ENCODE data around the gene SMARCB1.

DNA sequence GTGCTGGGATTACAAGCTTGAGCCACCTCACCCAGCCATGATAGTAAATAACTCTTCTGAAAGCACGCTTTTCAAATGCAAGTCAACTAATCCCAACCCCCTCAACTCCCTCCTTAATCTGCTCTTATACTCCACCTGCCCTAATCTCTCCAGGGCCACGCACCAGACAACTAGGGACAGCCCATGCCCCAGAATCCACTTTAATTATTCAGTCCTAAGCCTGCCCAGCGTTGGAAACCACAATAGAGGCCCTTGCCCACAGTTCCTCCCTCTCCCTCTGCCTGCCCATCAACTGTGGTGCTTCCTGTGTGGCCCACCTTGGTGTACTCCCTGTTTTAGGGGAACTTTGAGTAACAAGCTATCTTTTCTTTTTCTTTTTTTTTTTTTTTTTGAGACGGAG, 29.9 kb upstream of the SMARCB1 start:
- TF ChIP-seq POLR2AphosphoS5 (IDR thresholded peaks at IDR 0.05; ENCODE audit: low read depth, low read length) (no peak), TAF1 (IDR thresholded peaks at IDR 0.05; ENCODE audit: borderline replicate concordance, insufficient read depth, low read length) (no peak), FOXP2 (optimal IDR thresholded peaks at IDR 0.05; ENCODE audit: borderline replicate concordance, extremely low read depth, extremely low read length, insufficient read depth) (no peak)

Measured in PFSK-1 (cell line).